Measurements from ENCODE around the gene KCMF1.

The KCMF1 gene

GRCh38 chr2:85077859-85078419 lies 107.0 kb downstream of the KCMF1 start:
- DNase-seq (ENCODE audit: low spot score) (no peak), FAIRE-seq (no peak)

GRCh38 chr2:85078536-85078935 lies 107.6 kb downstream of the KCMF1 start:
- no peak for DNase-seq (ENCODE audit: low spot score)
- no peak for FAIRE-seq

- FAIRE-seq (no peak), DNase-seq (ENCODE audit: low spot score) (no peak)
These were observed 112.1 kb downstream of the KCMF1 start for GRCh38 chr2:85083092-85083491.

GRCh38 chr2:85085563-85085962 lies 114.6 kb downstream of the KCMF1 start:
- FAIRE-seq = no peak
- DNase-seq (ENCODE audit: low spot score) = no peak

- FAIRE-seq (no peak), DNase-seq (ENCODE audit: low spot score) (no peak)
These were observed 116.6 kb downstream of the KCMF1 start for GRCh38 chr2:85087541-85087940.

- no peak for FAIRE-seq
These were observed 118.0 kb downstream of the KCMF1 start for GRCh38 chr2:85088921-85089320.

GRCh38 chr2:85089585-85089984 lies 118.6 kb downstream of the KCMF1 start:
- no peak for FAIRE-seq
- no peak for DNase-seq (ENCODE audit: low spot score)

More at GRCh38 chr2:85088921-85089320, 118.0 kb downstream of the KCMF1 start:
- DNase-seq (ENCODE audit: low spot score) = no peak

DNA sequence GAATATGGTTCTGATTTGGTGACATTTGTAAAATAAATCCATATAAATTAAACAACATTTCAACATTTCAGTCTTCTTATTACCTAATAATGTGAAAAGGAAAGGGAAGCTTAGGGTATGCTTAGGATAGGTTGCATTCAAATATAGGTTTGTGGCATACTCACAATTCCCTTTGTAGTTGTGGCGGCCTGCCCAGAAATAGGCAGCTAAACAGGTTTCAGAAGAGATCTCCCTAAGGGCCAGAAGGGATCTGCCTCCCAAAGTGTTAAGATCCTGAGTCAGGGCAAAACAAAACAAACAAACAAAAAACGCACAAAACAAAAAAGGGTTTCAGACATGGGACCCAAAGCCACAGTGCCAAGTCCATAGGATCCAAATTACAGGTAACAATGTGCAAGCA lies 120.9 kb downstream of the KCMF1 start:
- no peak for DNase-seq (ENCODE audit: low spot score)
- no peak for FAIRE-seq

DNA sequence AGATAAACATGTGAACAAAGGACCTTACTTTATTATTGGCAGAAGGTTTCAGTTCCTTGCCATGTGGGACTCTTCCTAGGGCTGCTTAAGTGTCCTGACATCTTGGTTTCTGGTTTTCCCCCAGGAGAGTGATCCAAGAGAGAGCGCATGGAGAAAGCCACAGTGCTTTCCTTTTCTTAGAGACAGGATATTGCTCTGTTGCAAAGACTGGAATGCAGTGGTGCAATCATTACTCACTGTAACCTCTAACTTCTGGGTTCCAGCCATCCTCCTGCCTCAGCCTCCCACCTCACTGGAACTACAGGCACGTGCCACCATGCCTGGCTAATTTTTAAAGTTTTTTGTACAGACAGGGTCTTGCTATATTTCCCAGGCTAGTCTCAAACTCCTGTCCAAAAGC lies 124.1 kb downstream of the KCMF1 start:
- FAIRE-seq = no peak
- DNase-seq (ENCODE audit: low spot score) = no peak

GRCh38 chr2:85096616-85097015 lies 125.7 kb downstream of the KCMF1 start:
- no peak for FAIRE-seq
- no peak for DNase-seq (ENCODE audit: low spot score)

DNA sequence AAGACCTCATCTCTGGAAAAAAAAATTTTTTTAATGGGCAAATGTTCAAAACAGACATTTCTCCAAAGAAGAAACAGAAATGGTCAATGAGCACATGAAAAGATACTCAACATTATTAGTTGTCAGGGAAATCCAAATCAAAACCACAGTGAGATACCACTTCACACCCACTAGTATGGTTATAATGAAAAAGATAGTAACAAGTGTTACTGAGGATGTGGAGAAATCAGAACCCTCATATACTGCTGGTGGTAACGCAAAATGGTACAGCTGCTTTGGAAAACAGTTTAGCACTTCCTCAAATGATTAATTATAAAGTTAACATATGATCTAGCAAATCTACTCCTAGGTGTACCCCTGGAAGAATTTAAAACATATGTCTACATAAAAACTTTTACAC lies 133.3 kb downstream of the KCMF1 start:
- no peak for DNase-seq (ENCODE audit: low spot score)
- no peak for FAIRE-seq

- FAIRE-seq = no peak
- no peak for DNase-seq (ENCODE audit: low spot score)
These were observed 135.7 kb downstream of the KCMF1 start for GRCh38 chr2:85106489-85107180.

Measured in RCC 7860 (cell line).